GM23338 (cell line): ENCODE data around the gene FXYD7.
"Not testable (repeated sequence)": the region's sequence is repeated elsewhere in the genome, so short reads cannot be mapped to it uniquely, and the experiment has no call there.

ENCODE experiments used
- CTCF ChIP-seq, 2 experiments: fragments of 200-600 bp in 1 of 2; sonication (generic) in 1 of 2; conservative IDR thresholded peaks; 2 replicates each; pipeline versions ENCODE4 v1.5.1 to v1.6.1; 2016 to 2017; ENCODE audit warnings: antibody characterized with exemption in 2 of 2, low read depth in 2 of 2, mild to moderate bottlenecking in 2 of 2, moderate library complexity in 1 of 2
- EZH2 ChIP-seq: fragments of 200-600 bp; sonication (generic); IDR thresholded peaks from one replicate; pipeline ENCODE4 v1.8.0; 2017; ENCODE audit warnings: antibody characterized with exemption, mild to moderate bottlenecking, low read depth; ENCODE audit not compliant: unreplicated experiment
- EZH2phosphoT487 ChIP-seq: fragments of 200-600 bp; sonication (generic); IDR thresholded peaks from one replicate; pipeline ENCODE4 v1.8.1; 2018; ENCODE audit warnings: antibody characterized with exemption; ENCODE audit not compliant: unreplicated experiment
- POLR2AphosphoS5 ChIP-seq: IDR thresholded peaks from 2 replicates; pipeline ENCODE4 v1.6.1; 2016; ENCODE audit warnings: antibody characterized with exemption, low read depth
- REST ChIP-seq: IDR thresholded peaks from one replicate; pipeline ENCODE4 v1.6.1; 2018; ENCODE audit warnings: antibody characterized with exemption; ENCODE audit not compliant: unreplicated experiment

GRCh38 chr19:35196861-35197260, 53.8 kb downstream of the FXYD7 start:
- TF ChIP-seq POLR2AphosphoS5; CTCF (conservative IDR thresholded peaks at IDR 0.05; ENCODE audit: low read depth in 2 of 2); EZH2phosphoT487; EZH2; REST: not testable (repeated sequence)
